ENCODE data around the gene JAML. TPM values are rescaled to one million over a fixed set of nuclear protein-coding genes. Genes with fewer than 3 reads are reported as not detected.

Gene JAML
- total and polyA plus RNA-seq, 2 of the 4 experiments (the other 2 are of a cell fraction) = not detected

DNA sequence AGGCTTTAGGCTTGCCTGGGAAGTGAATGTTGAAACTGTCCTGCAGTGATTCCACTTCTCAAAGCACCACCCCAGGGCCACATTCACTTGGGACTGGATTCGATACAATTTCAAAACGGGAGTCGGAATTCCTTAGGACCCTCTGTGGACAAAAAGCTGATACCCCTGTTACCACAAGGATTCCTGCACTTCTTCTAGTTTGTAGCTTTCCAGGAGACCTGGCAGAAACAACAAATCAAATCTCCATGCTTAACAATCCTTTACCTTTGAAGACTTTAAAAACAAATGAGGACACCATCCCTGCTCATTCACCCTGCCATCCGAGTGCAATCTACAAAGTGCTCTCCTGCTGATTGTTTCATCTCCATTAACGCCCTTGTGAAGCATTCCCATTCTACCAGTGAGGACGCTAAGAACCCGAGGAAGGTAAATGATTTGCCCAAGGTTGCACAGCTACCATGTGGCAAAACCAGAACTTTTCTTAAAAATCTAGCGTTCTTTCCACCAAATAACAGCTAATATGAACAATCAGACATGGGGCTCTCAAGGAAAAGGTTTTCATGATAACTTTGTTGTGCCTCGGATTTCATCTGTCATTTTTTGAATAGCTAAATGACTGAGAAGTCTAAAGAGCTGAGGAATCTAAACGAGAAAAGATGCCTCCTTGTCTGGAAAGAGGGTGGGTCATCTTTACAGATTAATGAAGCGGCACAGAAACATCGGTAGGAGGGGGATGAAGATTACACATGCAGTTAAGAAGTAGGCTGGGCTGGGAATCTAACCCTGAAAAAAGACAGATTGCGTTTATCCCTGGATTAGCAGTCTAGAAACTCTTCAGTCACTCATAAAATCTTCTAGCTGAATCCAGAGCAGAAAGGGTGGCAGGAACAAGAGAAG is 40.0 kb upstream of the JAML start:
- no peak overlapping the region for H2AK9ac ChIP-seq (replicated peaks; ENCODE audit: low read depth, low read length, poor library complexity)
- H3K4me1 ChIP-seq (ENCODE audit: control insufficient read depth, insufficient read depth, low read length) = no peaks in the 10 kb centered on the region
- no peaks in the 10 kb centered on the region for H3K36me3 ChIP-seq (ENCODE audit: control insufficient read depth, insufficient read depth, low read length)
- no peak for DNase-seq
- 27% methylated on average over 3 of the region's 13 CpGs; no CpG with 5 or more reads in 1 of the 2 experiments for WGBS, 2 experiments (ENCODE audit: extremely low coverage in 2 of 2, insufficient read length in 1 of 2)
- H4K5ac ChIP-seq (ENCODE audit: low read depth, low read length) = no peak overlapping the region
- H3K4ac ChIP-seq (ENCODE audit: low read depth, low read length) = no peak overlapping the region
- H3K18ac ChIP-seq (ENCODE audit: low read depth, low read length) = no peak overlapping the region
- no peak for ATAC-seq (ENCODE audit: low read depth)
- H3K9me3 ChIP-seq (ENCODE audit: control insufficient read depth, insufficient read depth, low read length) = no peaks in the 10 kb centered on the region
- no peak overlapping the region for H2AFZ ChIP-seq (replicated peaks; ENCODE audit: low read length, poor library complexity)
- ChIA-PET POLR2A (ENCODE audit: unreplicated experiment) (no interaction called here), CTCF (no interaction called here)
- dilution Hi-C loops (cut with HindIII; ENCODE audit: low sequenced_read_pairs, unreplicated experiment) (no loop called here), intact Hi-C loops (cut with micrococcal nuclease) (no loop called here), in situ Hi-C loops (cut with MboI; ENCODE audit: low sequenced_read_pairs) (no loop called here)
- H4K8ac ChIP-seq (ENCODE audit: low read depth in 2 of 2, low read length in 2 of 2) = no peak overlapping the region
- H4K20me1 ChIP-seq (ENCODE audit: insufficient read depth, low read length) = no peaks in the 10 kb centered on the region
- peaks cover 26% of the 10 kb centered on the region for H3K27me3 ChIP-seq (ENCODE audit: control insufficient read depth, insufficient read depth, low read length)
- no peaks in the 10 kb centered on the region for H3K79me1 ChIP-seq (ENCODE audit: low read depth in 1 of 2, low read length in 2 of 2)
- H3K56ac ChIP-seq (ENCODE audit: extremely low read depth, insufficient read depth, low read length) = no peak overlapping the region
- no peak overlapping the region for H3K9ac ChIP-seq (ENCODE audit: low read depth, low read length)
- H3K4me3 ChIP-seq (ENCODE audit: insufficient read depth, low read depth, low read length) = no peak overlapping the region
- no peak overlapping the region for H2BK120ac ChIP-seq (ENCODE audit: low read depth, low read length)
- no peak overlapping the region for H3K23ac ChIP-seq (ENCODE audit: low read depth, low read length)
- BruUV-seq (replicated peaks) = no TSS peak
- no peak overlapping the region for H3K4me2 ChIP-seq (ENCODE audit: low read depth, low read length)
- H2BK15ac ChIP-seq (ENCODE audit: low read depth, low read length) = no peak overlapping the region
- H4K91ac ChIP-seq (ENCODE audit: insufficient read depth, low read depth, low read length) = no peak overlapping the region
- H2BK20ac ChIP-seq (ENCODE audit: low read depth, low read length) = no peak overlapping the region
- H2BK5ac ChIP-seq (ENCODE audit: low read depth, low read length, poor library complexity, severe bottlenecking) = no peak overlapping the region
- H3K9me1 ChIP-seq (ENCODE audit: insufficient read depth, low read length) = no peaks in the 10 kb centered on the region
- no peak overlapping the region for H3K14ac ChIP-seq (replicated peaks; ENCODE audit: low read depth, low read length)
- H3K27ac ChIP-seq (ENCODE audit: insufficient read depth, low read length) = no peak overlapping the region
- H2AK5ac ChIP-seq (ENCODE audit: low read depth, low read length) = no peak overlapping the region
- TF ChIP-seq RCOR1 (IDR thresholded peaks at IDR 0.05; ENCODE audit: insufficient replicate concordance, low read length) = no peak
- no peak for TF ChIP-seq RFX5 (IDR thresholded peaks at IDR 0.05; ENCODE audit: low read depth, low read length)
- no peak for TF ChIP-seq POLR2A (IDR thresholded peaks at IDR 0.05; ENCODE audit: low read depth, low read length)
- TF ChIP-seq FOS (IDR thresholded peaks at IDR 0.05; ENCODE audit: low read depth, low read length) = no peak
- TF ChIP-seq, protein P1, sequence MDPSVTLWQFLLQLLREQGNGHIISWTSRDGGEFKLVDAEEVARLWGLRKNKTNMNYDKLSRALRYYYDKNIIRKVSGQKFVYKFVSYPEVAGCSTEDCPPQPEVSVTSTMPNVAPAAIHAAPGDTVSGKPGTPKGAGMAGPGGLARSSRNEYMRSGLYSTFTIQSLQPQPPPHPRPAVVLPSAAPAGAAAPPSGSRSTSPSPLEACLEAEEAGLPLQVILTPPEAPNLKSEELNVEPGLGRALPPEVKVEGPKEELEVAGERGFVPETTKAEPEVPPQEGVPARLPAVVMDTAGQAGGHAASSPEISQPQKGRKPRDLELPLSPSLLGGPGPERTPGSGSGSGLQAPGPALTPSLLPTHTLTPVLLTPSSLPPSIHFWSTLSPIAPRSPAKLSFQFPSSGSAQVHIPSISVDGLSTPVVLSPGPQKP (IDR thresholded peaks at IDR 0.05; ENCODE audit: borderline replicate concordance, low read depth, low read length) = no peak
- TF ChIP-seq CHD1 (IDR thresholded peaks at IDR 0.05; ENCODE audit: low read depth, low read length) = no peak
- TF ChIP-seq RAD21 (IDR thresholded peaks at IDR 0.05; ENCODE audit: low read length) = no peak
- no peak for TF ChIP-seq MAZ (IDR thresholded peaks at IDR 0.05; ENCODE audit: borderline replicate concordance, low read depth, low read length)
- TF ChIP-seq MAFK (IDR thresholded peaks at IDR 0.05; ENCODE audit: low read depth, low read length) = no peak
- TF ChIP-seq CEBPB (IDR thresholded peaks at IDR 0.05; ENCODE audit: low read depth, low read length) = no peak
- TF ChIP-seq, protein P2, sequence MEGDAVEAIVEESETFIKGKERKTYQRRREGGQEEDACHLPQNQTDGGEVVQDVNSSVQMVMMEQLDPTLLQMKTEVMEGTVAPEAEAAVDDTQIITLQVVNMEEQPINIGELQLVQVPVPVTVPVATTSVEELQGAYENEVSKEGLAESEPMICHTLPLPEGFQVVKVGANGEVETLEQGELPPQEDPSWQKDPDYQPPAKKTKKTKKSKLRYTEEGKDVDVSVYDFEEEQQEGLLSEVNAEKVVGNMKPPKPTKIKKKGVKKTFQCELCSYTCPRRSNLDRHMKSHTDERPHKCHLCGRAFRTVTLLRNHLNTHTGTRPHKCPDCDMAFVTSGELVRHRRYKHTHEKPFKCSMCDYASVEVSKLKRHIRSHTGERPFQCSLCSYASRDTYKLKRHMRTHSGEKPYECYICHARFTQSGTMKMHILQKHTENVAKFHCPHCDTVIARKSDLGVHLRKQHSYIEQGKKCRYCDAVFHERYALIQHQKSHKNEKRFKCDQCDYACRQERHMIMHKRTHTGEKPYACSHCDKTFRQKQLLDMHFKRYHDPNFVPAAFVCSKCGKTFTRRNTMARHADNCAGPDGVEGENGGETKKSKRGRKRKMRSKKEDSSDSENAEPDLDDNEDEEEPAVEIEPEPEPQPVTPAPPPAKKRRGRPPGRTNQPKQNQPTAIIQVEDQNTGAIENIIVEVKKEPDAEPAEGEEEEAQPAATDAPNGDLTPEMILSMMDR (conservative IDR thresholded peaks at IDR 0.05; ENCODE audit: low read depth, low read length) = no peak
- TF ChIP-seq MXI1 (IDR thresholded peaks at IDR 0.05; ENCODE audit: borderline replicate concordance, low read depth, low read length) = no peak
- no peak for TF ChIP-seq BHLHE40 (IDR thresholded peaks at IDR 0.05; ENCODE audit: low read depth, low read length)
- TF ChIP-seq, protein P3, sequence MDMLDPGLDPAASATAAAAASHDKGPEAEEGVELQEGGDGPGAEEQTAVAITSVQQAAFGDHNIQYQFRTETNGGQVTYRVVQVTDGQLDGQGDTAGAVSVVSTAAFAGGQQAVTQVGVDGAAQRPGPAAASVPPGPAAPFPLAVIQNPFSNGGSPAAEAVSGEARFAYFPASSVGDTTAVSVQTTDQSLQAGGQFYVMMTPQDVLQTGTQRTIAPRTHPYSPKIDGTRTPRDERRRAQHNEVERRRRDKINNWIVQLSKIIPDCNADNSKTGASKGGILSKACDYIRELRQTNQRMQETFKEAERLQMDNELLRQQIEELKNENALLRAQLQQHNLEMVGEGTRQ (IDR thresholded peaks at IDR 0.05; ENCODE audit: low read depth, low read length) = no peak
- TF ChIP-seq SMC3 (IDR thresholded peaks at IDR 0.05; ENCODE audit: low read depth, low read length) = no peak
